Effector CD4-positive, alpha-beta T cell (primary cell): ENCODE data around the gene LRRTM4.
"Not testable (repeated sequence)": the region's sequence is repeated elsewhere in the genome, so short reads cannot be mapped to it uniquely, and the experiment has no call there.

Source experiments
- DNase-seq: peaks from one replicate; pipeline ENCODE4 v3.0.0-alpha.2; 2020

Gene LRRTM4

GRCh38 chr2:77155511-77155910 is 366.7 kb downstream of the LRRTM4 start:
- no peak for DNase-seq

- DNase-seq = no peak
Measured at GRCh38 chr2:77149565-77149964, 372.6 kb downstream of the LRRTM4 start.

- no peak for DNase-seq
Measured at GRCh38 chr2:77147153-77147552, 375.0 kb downstream of the LRRTM4 start.

GRCh38 chr2:77144772-77145171 is 377.4 kb downstream of the LRRTM4 start:
- no peak for DNase-seq

- no peak for DNase-seq
Measured at GRCh38 chr2:77142141-77142540, 380.0 kb downstream of the LRRTM4 start.

- not testable (repeated sequence) for DNase-seq
Measured at GRCh38 chr2:77128479-77128878, 393.7 kb downstream of the LRRTM4 start.

- no peak for DNase-seq
Measured at GRCh38 chr2:77127345-77127744, 394.8 kb downstream of the LRRTM4 start.

- no peak for DNase-seq
Measured at GRCh38 chr2:77121518-77121917, 400.7 kb downstream of the LRRTM4 start.

- no peak for DNase-seq
Measured at GRCh38 chr2:77119333-77119732, 402.8 kb downstream of the LRRTM4 start.

- DNase-seq = no peak
Measured at GRCh38 chr2:77108915-77109314, 413.3 kb downstream of the LRRTM4 start.

GRCh38 chr2:77105008-77105407 is 417.2 kb downstream of the LRRTM4 start:
- no peak for DNase-seq

- DNase-seq = no peak
Measured at GRCh38 chr2:77104554-77104953, 417.6 kb downstream of the LRRTM4 start.

GRCh38 chr2:77102927-77103326 is 419.2 kb downstream of the LRRTM4 start:
- no peak for DNase-seq

- DNase-seq = no peak
Measured at GRCh38 chr2:77101796-77102452, 420.3 kb downstream of the LRRTM4 start.

- no peak for DNase-seq
Measured at GRCh38 chr2:77099961-77100360, 422.2 kb downstream of the LRRTM4 start.

- not testable (repeated sequence) for DNase-seq
Measured at GRCh38 chr2:77095525-77095924, 426.7 kb downstream of the LRRTM4 start.

- no peak for DNase-seq
Measured at GRCh38 chr2:77095096-77095495, 427.1 kb downstream of the LRRTM4 start.

GRCh38 chr2:77088424-77088823 is 433.8 kb downstream of the LRRTM4 start:
- not testable (repeated sequence) for DNase-seq

GRCh38 chr2:77087987-77088414 is 434.2 kb downstream of the LRRTM4 start:
- no peak for DNase-seq

GRCh38 chr2:77086478-77086877 is 435.7 kb downstream of the LRRTM4 start:
- DNase-seq = no peak

- no peak for DNase-seq
Measured at GRCh38 chr2:77086051-77086450, 436.1 kb downstream of the LRRTM4 start.

- DNase-seq = no peak
Measured at GRCh38 chr2:77085561-77085960, 436.6 kb downstream of the LRRTM4 start.

- DNase-seq = no peak
Measured at GRCh38 chr2:77081597-77081996, 440.6 kb downstream of the LRRTM4 start.

- no peak for DNase-seq
Measured at GRCh38 chr2:77064324-77064723, 457.9 kb downstream of the LRRTM4 start.

- no peak for DNase-seq
Measured at GRCh38 chr2:77054938-77055337, 467.2 kb downstream of the LRRTM4 start.
